ENCODE data around the gene NSRP1.

- TF ChIP-seq EZH2 (IDR thresholded peaks at IDR 0.05; ENCODE audit: insufficient read depth, poor library complexity, severe bottlenecking) (no peak), EZH2phosphoT487 (IDR thresholded peaks at IDR 0.05; ENCODE audit: insufficient read depth, low read depth) (no peak)
These were observed 91.0 kb downstream of the NSRP1 start for GRCh38 chr17:30207655-30208054.

Data from GM23248 (cell line).